PC-3 (cell line): ENCODE measurements around the gene PSMD4. TPM values are rescaled to one million over a fixed set of nuclear protein-coding genes. Genes with fewer than 3 reads are reported as not detected.

Source experiments
- ATAC-seq: fragments of 200-7000 bp; cut with Tn5 transposase; 2 replicates; pipeline ENCODE4 v1.9.1; 2020; ENCODE audit warnings: mild to moderate bottlenecking, moderate library complexity
- BruUV-seq: library from RNA; stranded (reverse); fragments of 400-500 nt; replicated peaks from 2 replicates; lab custom pipeline; 2021; lab: Mats Ljungman, UMichigan
- CTCF ChIA-PET: fragments of 300-600 bp; sonication (Branson Sonifier 250); formaldehyde crosslinking; loops from one replicate; lab custom pipeline; 2022; ENCODE audit warnings: antibody characterized with exemption; lab: Charles Lee
- POLR2A ChIA-PET: fragments of 300-600 bp; sonication (Branson Sonifier 250); formaldehyde crosslinking; loops from one replicate; lab custom pipeline; 2022; ENCODE audit warnings: antibody characterized with exemption; ENCODE audit not compliant: unreplicated experiment; lab: Charles Lee
- DNase-seq: peaks from one replicate; pipeline ENCODE4 v3.0.0-alpha.2; 2015
- H2AFZ ChIP-seq: fragments of 300-600 bp; sonication (generic); 2 replicates; pipeline ENCODE4 v1.6.0; 2016; ENCODE audit warnings: antibody characterized with exemption, low read length
- H3F3A ChIP-seq: fragments of 300-600 bp; sonication (generic); one replicate; pipeline ENCODE4 v1.6.0; 2017; ENCODE audit warnings: antibody characterized with exemption, low read length, control low read depth, mild to moderate bottlenecking; ENCODE audit not compliant: unreplicated experiment
- H3K27ac ChIP-seq: fragments of 300-600 bp; sonication (generic); 2 replicates; pipeline ENCODE4 v1.5.1; 2016; ENCODE audit warnings: mild to moderate bottlenecking, low read length
- H3K27me3 ChIP-seq: fragments of 300-600 bp; sonication (generic); 2 replicates; pipeline ENCODE4 v1.6.1; 2016; ENCODE audit warnings: low read length, mixed read lengths
- H3K36me3 ChIP-seq: fragments of 300-600 bp; sonication (generic); 2 replicates; pipeline ENCODE4 v1.6.1; 2016; ENCODE audit warnings: low read depth, mixed run types, low read length, mixed read lengths
- H3K4me1 ChIP-seq: fragments of 300-600 bp; sonication (generic); 2 replicates; pipeline ENCODE4 v1.5.1; 2016; ENCODE audit warnings: low read length; ENCODE audit not compliant: insufficient read depth
- H3K4me2 ChIP-seq: fragments of 300-600 bp; sonication (generic); 2 replicates; pipeline ENCODE4 v1.6.0; 2016; ENCODE audit warnings: low read length
- H3K4me3 ChIP-seq: fragments of 300-600 bp; sonication (generic); 2 replicates; pipeline ENCODE4 v1.5.1; 2016; ENCODE audit warnings: mild to moderate bottlenecking, low read length, mixed read lengths
- H3K79me2 ChIP-seq: fragments of 300-600 bp; sonication (generic); 2 replicates; pipeline ENCODE4 v1.6.1; 2017; ENCODE audit warnings: low read length, mixed read lengths
- H3K9ac ChIP-seq: fragments of 300-600 bp; sonication (generic); 2 replicates; pipeline ENCODE4 v1.6.0; 2016; ENCODE audit warnings: mild to moderate bottlenecking, low read length
- H3K9me2 ChIP-seq: fragments of 300-600 bp; sonication (generic); replicated peaks from 2 replicates; pipeline ENCODE4 v1.6.1; 2016; ENCODE audit warnings: mixed run types, low read length, mixed read lengths
- H3K9me3 ChIP-seq: fragments of 300-600 bp; sonication (generic); 2 replicates; pipeline ENCODE4 v1.6.1; 2016; ENCODE audit warnings: low read length, mixed read lengths
- H4K20me1 ChIP-seq: fragments of 300-600 bp; sonication (generic); 2 replicates; pipeline ENCODE4 v1.6.1; 2016; ENCODE audit warnings: low read length, mixed read lengths
- EZH2 ChIP-seq: fragments of 300-600 bp; sonication (generic); IDR thresholded peaks from one replicate; pipeline ENCODE4 v1.6.1; 2017; ENCODE audit warnings: antibody characterized with exemption, mild to moderate bottlenecking, low read length; ENCODE audit not compliant: unreplicated experiment
- EZH2phosphoT487 ChIP-seq: fragments of 300-600 bp; sonication (generic); IDR thresholded peaks from 2 replicates; pipeline ENCODE4 v1.6.1; 2018; ENCODE audit warnings: mild to moderate bottlenecking, antibody characterized with exemption, low read length, borderline replicate concordance
- intact Hi-C: fragments of 100-400 bp; cut with micrococcal nuclease; formaldehyde crosslinking; loops from 2 replicates; pipeline ENCODE4 v1.9.0; 2023
- total RNA-seq: library from RNA; depleted of rRNA; stranded (reverse); fragments of >200 nt; gene quantifications from 2 replicates; pipeline ENCODE4 v1.2.3, GENCODE V29; 2014
- TF ChIP-seq, protein P1 (sequence below): fragments of 300-600 bp; sonication (generic); conservative IDR thresholded peaks from 2 replicates; pipeline ENCODE4 v1.5.1; 2017; ENCODE audit warnings: antibody characterized with exemption, low read depth, mild to moderate bottlenecking, low read length

Gene PSMD4
- total RNA-seq, 1 experiment from 2014 or later = 404 TPM

DNA sequence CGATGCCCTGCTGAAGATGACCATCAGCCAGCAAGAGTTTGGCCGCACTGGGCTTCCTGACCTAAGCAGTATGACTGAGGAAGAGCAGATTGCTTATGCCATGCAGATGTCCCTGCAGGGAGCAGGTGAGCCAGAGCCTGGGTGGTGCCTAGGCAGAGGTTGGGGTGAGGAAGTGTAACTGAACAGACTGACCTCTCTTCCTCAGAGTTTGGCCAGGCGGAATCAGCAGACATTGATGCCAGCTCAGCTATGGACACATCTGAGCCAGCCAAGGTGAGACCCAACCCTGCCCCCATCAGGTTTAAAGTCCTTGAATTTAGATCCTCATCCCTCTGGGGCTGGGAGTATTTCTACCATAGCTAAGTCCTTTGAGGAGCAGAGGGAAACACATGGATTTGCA lies 11.8 kb downstream of the PSMD4 start:
- no peak overlapping the region for H3K27ac ChIP-seq
- no peaks in the 10 kb centered on the region for H3F3A ChIP-seq
- no peak overlapping the region for H3K4me3 ChIP-seq
- H3K4me2 ChIP-seq = no peak overlapping the region
- H3K9me2 ChIP-seq = no peaks in the 10 kb centered on the region
- ChIA-PET POLR2A (no interaction called here), CTCF (interaction anchor here (0.5 kb wide), 1 partner anchor 86 kb away, joined by 11 read pairs; no protein-coding TSS in a partner anchor)
- BruUV-seq = no TSS peak
- no peaks in the 10 kb centered on the region for H3K27me3 ChIP-seq
- intact Hi-C loops = no loop called here
- ATAC-seq (no peak), DNase-seq (no peak)
- no peaks in the 10 kb centered on the region for H3K4me1 ChIP-seq
- peaks cover 61% of the 10 kb centered on the region for H3K36me3 ChIP-seq
- H2AFZ ChIP-seq = no peak overlapping the region
- no peaks in the 10 kb centered on the region for H3K9me3 ChIP-seq
- no peaks in the 10 kb centered on the region for H4K20me1 ChIP-seq
- peaks cover 11% of the 10 kb centered on the region for H3K79me2 ChIP-seq
- no peak overlapping the region for H3K9ac ChIP-seq
- no peak for TF ChIP-seq EZH2
- no peak for TF ChIP-seq EZH2phosphoT487
- TF ChIP-seq, protein P1, sequence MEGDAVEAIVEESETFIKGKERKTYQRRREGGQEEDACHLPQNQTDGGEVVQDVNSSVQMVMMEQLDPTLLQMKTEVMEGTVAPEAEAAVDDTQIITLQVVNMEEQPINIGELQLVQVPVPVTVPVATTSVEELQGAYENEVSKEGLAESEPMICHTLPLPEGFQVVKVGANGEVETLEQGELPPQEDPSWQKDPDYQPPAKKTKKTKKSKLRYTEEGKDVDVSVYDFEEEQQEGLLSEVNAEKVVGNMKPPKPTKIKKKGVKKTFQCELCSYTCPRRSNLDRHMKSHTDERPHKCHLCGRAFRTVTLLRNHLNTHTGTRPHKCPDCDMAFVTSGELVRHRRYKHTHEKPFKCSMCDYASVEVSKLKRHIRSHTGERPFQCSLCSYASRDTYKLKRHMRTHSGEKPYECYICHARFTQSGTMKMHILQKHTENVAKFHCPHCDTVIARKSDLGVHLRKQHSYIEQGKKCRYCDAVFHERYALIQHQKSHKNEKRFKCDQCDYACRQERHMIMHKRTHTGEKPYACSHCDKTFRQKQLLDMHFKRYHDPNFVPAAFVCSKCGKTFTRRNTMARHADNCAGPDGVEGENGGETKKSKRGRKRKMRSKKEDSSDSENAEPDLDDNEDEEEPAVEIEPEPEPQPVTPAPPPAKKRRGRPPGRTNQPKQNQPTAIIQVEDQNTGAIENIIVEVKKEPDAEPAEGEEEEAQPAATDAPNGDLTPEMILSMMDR = no peak

DNA sequence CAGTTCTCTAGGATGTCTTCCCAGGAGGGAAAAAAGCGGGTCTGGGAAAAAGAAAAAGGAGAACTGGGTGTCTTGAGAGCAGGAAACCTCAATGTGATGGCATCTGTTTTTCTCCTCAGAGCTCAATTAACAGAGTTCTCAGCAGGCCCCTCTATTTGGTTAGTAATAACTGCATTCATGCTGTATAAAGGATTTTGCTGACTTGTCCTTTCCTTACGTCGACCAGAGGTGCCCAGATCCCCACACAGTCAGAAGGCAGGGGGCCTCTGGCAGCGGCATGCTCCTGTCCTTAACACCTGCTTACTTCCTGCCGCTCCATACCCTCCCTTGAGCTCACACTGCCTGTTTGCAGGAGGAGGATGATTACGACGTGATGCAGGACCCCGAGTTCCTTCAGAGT lies 12.3 kb downstream of the PSMD4 start:
- POLR2A ChIA-PET = no interaction called here
- intact Hi-C loops = no loop called here
- H4K20me1 ChIP-seq = no peaks in the 10 kb centered on the region
- H3K9ac ChIP-seq = no peak overlapping the region
- no peak overlapping the region for H3K4me3 ChIP-seq
- H3K36me3 ChIP-seq = peaks cover 59% of the 10 kb centered on the region
- BruUV-seq = no TSS peak
- no peaks in the 10 kb centered on the region for H3F3A ChIP-seq
- no peak overlapping the region for H3K27ac ChIP-seq
- H3K9me2 ChIP-seq = no peaks in the 10 kb centered on the region
- H2AFZ ChIP-seq = no peak overlapping the region
- ATAC-seq (no peak), DNase-seq (no peak)
- CTCF ChIA-PET = interaction anchor here (0.5 kb wide), 1 partner anchor 86 kb away, joined by 11 read pairs; no protein-coding TSS in a partner anchor
- H3K4me1 ChIP-seq = no peaks in the 10 kb centered on the region
- H3K79me2 ChIP-seq = peaks cover 6% of the 10 kb centered on the region
- H3K9me3 ChIP-seq = no peaks in the 10 kb centered on the region
- TF ChIP-seq, protein P1 = no peak
- TF ChIP-seq EZH2 (no peak), EZH2phosphoT487 (no peak)
- H3K4me2 ChIP-seq = no peak overlapping the region
- no peaks in the 10 kb centered on the region for H3K27me3 ChIP-seq

DNA sequence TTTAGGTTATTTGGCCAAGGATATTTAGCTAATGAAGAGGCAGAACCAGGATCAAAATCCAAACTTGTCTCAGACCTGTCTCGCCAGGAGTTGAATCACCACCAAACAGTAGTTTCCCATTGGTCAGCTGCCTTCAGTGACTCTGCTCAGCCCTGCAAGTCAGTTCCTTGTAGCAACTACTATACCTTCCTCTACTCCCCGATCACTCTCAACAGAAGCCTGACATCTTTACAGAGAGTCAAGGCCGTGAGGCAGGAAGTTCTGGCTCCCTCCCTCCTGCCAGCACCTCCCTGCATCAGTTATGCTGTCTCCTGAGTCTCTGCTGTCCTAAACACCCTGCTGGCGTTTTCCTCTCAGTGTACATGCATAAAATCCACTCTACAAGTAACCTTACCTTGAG lies 13.2 kb downstream of the PSMD4 start:
- ATAC-seq = no peak
- H3K4me3 ChIP-seq = no peak overlapping the region
- peaks cover 50% of the 10 kb centered on the region for H3K36me3 ChIP-seq
- no peaks in the 10 kb centered on the region for H3F3A ChIP-seq
- no peak overlapping the region for H3K9ac ChIP-seq
- H3K9me2 ChIP-seq = no peaks in the 10 kb centered on the region
- H3K4me1 ChIP-seq = no peaks in the 10 kb centered on the region
- ChIA-PET CTCF (no interaction called here), POLR2A (no interaction called here)
- H3K79me2 ChIP-seq = no peaks in the 10 kb centered on the region
- no peaks in the 10 kb centered on the region for H4K20me1 ChIP-seq
- no peak for DNase-seq
- no peaks in the 10 kb centered on the region for H3K27me3 ChIP-seq
- TF ChIP-seq EZH2 = no peak
- TF ChIP-seq, protein P1 = no peak
- no peak for TF ChIP-seq EZH2phosphoT487
- no peaks in the 10 kb centered on the region for H3K9me3 ChIP-seq
- H3K4me2 ChIP-seq = no peak overlapping the region
- intact Hi-C loops = no loop called here
- no peak overlapping the region for H2AFZ ChIP-seq
- no peak overlapping the region for H3K27ac ChIP-seq
- BruUV-seq = no TSS peak
